Left colon (tissue), 2 donors: Measurements from ENCODE around the gene LRRC4C. TPM values are rescaled to one million over a fixed set of nuclear protein-coding genes. Genes with fewer than 3 reads are reported as not detected.
"Not testable (repeated sequence)": the region's sequence is repeated elsewhere in the genome, so short reads cannot be mapped to it uniquely, and the experiment has no call there.

Source experiments
- ATAC-seq: fragments of 200-7000 bp; cut with Tn5 transposase; one replicate; pipeline ENCODE4 v1.9.1; 2020; ENCODE audit warnings: mild to moderate bottlenecking, moderate library complexity
- DNase-seq, 2 donors: peaks; one replicate each; pipeline ENCODE4 v3.0.0-alpha.2; 2020
- intact Hi-C, 2 donors: fragments of 100-400 bp; cut with DNase I in 1 of 2; cut with micrococcal nuclease in 1 of 2; formaldehyde crosslinking; loops; one replicate each; pipeline versions ENCODE4 v1.11.2 to v1.14.0; 2022; cut with DNase I, micrococcal nuclease
- total RNA-seq, 2 donors: library from RNA; stranded (reverse); fragmentation: NEBNext Ultra II Directional; extraction: Animal tissue kit (Norgen Biotek cat#: 25700); gene quantifications; one replicate each; pipeline ENCODE4 v1.2.1, GENCODE V29; 2021
- donor health status: DM: no; HTN: no; CAD: no.
- donor health status: DM: yes; HTN: yes; CAD: no.

The LRRC4C gene
- total RNA-seq, 2 donors from 2014 or later, result 0.31 to 0.42 TPM

GRCh38 chr11:41005986-41006385, 453.5 kb downstream of the LRRC4C start:
- ATAC-seq (no peak), DNase-seq (no peak)
- intact Hi-C loops, result no loop called here

- DNase-seq, result no peak
- no peak for ATAC-seq
- intact Hi-C loops, result no loop called here
Measured at GRCh38 chr11:41003339-41004282, 455.8 kb downstream of the LRRC4C start.

GRCh38 chr11:40998920-40999319, 460.5 kb downstream of the LRRC4C start:
- DNase-seq (no peak), ATAC-seq (no peak)
- intact Hi-C loops, result no loop called here

- ATAC-seq (no peak), DNase-seq (no peak)
- intact Hi-C loops, result no loop called here
Measured at GRCh38 chr11:40987776-40988435, 471.5 kb downstream of the LRRC4C start.

GRCh38 chr11:40986320-40986719, 473.1 kb downstream of the LRRC4C start:
- no peak for DNase-seq
- no peak for ATAC-seq
- intact Hi-C loops, result no loop called here

- DNase-seq (no peak), ATAC-seq (no peak)
- intact Hi-C loops, result no loop called here
Measured at GRCh38 chr11:40975076-40975475, 484.4 kb downstream of the LRRC4C start.

GRCh38 chr11:40974186-40974795, 485.2 kb downstream of the LRRC4C start:
- no peak for DNase-seq
- ATAC-seq, result no peak
- intact Hi-C loops, result no loop called here

- DNase-seq (no peak), ATAC-seq (no peak)
- intact Hi-C loops, result no loop called here
Measured at GRCh38 chr11:40958707-40959106, 500.7 kb downstream of the LRRC4C start.

GRCh38 chr11:40952479-40952878, 507.0 kb downstream of the LRRC4C start:
- DNase-seq (no peak), ATAC-seq (no peak)
- intact Hi-C loops, result no loop called here

- DNase-seq, result no peak
- intact Hi-C loops, result no loop called here
- ATAC-seq, result no peak
Measured at GRCh38 chr11:40938002-40938401, 521.5 kb downstream of the LRRC4C start.

GRCh38 chr11:40924915-40925314, 534.5 kb downstream of the LRRC4C start:
- DNase-seq, result no peak
- intact Hi-C loops, result no loop called here
- no peak for ATAC-seq

- DNase-seq (no peak), ATAC-seq (no peak)
- intact Hi-C loops, result no loop called here
Measured at GRCh38 chr11:40921246-40921645, 538.2 kb downstream of the LRRC4C start.

GRCh38 chr11:40910774-40911173, 548.7 kb downstream of the LRRC4C start:
- ATAC-seq, DNase-seq, intact Hi-C loops: not testable (repeated sequence)

- ATAC-seq, result no peak
- no peak for DNase-seq
- intact Hi-C loops, result no loop called here
Measured at GRCh38 chr11:40894501-40894900, 565.0 kb downstream of the LRRC4C start.

- ATAC-seq (no peak), DNase-seq (no peak)
- intact Hi-C loops, result no loop called here
Measured at GRCh38 chr11:40885250-40885954, 574.0 kb downstream of the LRRC4C start.

GRCh38 chr11:40882301-40882700, 577.2 kb downstream of the LRRC4C start:
- ATAC-seq (no peak), DNase-seq (no peak)

GRCh38 chr11:40879911-40880310, 579.5 kb downstream of the LRRC4C start:
- intact Hi-C loops, result no loop called here
- DNase-seq (no peak), ATAC-seq (no peak)

More at GRCh38 chr11:40882301-40882700, 577.2 kb downstream of the LRRC4C start:
- intact Hi-C loops, result no loop called here

- DNase-seq, result no peak
- no peak for ATAC-seq
- intact Hi-C loops, result no loop called here
Measured at GRCh38 chr11:40877981-40878380, 581.5 kb downstream of the LRRC4C start.

- intact Hi-C loops, result no loop called here
- ATAC-seq, result no peak
- no peak for DNase-seq
Measured at GRCh38 chr11:40877256-40877655, 582.2 kb downstream of the LRRC4C start.
